Uterus (tissue), 2 donors: Measurements from ENCODE around the gene ACVR1C.

ENCODE experiments used
- POLR2A ChIP-seq, 2 donors: fragments of 450-650 bp; IDR thresholded peaks; one replicate each; pipeline ENCODE4 v1.6.1; 2016; ENCODE audit warnings: antibody characterized with exemption in 2 of 2, mild to moderate bottlenecking in 1 of 2, moderate library complexity in 1 of 2
- TF ChIP-seq, protein P1 (sequence below), 4 experiments: fragments of 200-600 bp in 2 of 4; fragments of 450-650 bp in 2 of 4; sonication (generic) in 2 of 4; IDR thresholded peaks; one replicate each; pipeline ENCODE4 v1.5.1; 2016 to 2019; ENCODE audit warnings: antibody characterized with exemption in 4 of 4, mild to moderate bottlenecking in 2 of 4, moderate library complexity in 1 of 4

- TF ChIP-seq, protein P1, sequence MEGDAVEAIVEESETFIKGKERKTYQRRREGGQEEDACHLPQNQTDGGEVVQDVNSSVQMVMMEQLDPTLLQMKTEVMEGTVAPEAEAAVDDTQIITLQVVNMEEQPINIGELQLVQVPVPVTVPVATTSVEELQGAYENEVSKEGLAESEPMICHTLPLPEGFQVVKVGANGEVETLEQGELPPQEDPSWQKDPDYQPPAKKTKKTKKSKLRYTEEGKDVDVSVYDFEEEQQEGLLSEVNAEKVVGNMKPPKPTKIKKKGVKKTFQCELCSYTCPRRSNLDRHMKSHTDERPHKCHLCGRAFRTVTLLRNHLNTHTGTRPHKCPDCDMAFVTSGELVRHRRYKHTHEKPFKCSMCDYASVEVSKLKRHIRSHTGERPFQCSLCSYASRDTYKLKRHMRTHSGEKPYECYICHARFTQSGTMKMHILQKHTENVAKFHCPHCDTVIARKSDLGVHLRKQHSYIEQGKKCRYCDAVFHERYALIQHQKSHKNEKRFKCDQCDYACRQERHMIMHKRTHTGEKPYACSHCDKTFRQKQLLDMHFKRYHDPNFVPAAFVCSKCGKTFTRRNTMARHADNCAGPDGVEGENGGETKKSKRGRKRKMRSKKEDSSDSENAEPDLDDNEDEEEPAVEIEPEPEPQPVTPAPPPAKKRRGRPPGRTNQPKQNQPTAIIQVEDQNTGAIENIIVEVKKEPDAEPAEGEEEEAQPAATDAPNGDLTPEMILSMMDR (IDR thresholded peaks at IDR 0.05), result no peak
- no peak for TF ChIP-seq POLR2A (IDR thresholded peaks at IDR 0.05)
Measured at GRCh38 chr2:157657101-157657500, 28.4 kb upstream of the ACVR1C start.
